ENCODE measurements around the gene TMEM38B.

TMEM38B gene

DNA sequence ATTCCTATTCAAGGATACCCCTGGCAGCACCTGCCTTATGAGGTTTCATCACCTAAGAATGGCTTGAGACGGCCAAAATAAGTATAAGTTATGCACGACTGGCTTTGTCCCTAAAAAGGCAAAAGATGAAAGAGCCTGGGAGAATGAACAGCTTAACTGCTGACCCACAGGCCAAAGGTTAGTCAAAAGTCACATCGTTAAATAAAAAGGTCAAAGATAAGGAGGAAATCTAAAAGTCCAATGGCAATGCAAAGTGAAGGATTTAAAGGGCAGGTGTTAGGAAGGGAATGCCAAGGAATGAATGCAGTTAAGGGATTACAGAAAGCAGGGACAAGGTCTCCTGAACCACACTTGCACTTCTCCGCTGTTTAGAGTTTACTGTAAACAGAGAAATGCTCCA lies 26.5 kb upstream of the TMEM38B start:
- no peak for DNase-seq
- H3K36me3 ChIP-seq (replicated peaks): no peaks in the 10 kb centered on the region
- in situ Hi-C loops (cut with HindIII; ENCODE audit: low pct_ligation_motif_present, low sequenced_read_pairs): no loop called here
- H3K4me3 ChIP-seq (ENCODE audit: low read depth, low read length): no peak overlapping the region
- H3K27me3 ChIP-seq (replicated peaks): no peaks in the 10 kb centered on the region
- no peak overlapping the region for H3K27ac ChIP-seq
- TF ChIP-seq, protein P1, sequence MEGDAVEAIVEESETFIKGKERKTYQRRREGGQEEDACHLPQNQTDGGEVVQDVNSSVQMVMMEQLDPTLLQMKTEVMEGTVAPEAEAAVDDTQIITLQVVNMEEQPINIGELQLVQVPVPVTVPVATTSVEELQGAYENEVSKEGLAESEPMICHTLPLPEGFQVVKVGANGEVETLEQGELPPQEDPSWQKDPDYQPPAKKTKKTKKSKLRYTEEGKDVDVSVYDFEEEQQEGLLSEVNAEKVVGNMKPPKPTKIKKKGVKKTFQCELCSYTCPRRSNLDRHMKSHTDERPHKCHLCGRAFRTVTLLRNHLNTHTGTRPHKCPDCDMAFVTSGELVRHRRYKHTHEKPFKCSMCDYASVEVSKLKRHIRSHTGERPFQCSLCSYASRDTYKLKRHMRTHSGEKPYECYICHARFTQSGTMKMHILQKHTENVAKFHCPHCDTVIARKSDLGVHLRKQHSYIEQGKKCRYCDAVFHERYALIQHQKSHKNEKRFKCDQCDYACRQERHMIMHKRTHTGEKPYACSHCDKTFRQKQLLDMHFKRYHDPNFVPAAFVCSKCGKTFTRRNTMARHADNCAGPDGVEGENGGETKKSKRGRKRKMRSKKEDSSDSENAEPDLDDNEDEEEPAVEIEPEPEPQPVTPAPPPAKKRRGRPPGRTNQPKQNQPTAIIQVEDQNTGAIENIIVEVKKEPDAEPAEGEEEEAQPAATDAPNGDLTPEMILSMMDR (IDR thresholded peaks at IDR 0.05; ENCODE audit: low read depth, low read length, missing control alignments): no peak

DNA sequence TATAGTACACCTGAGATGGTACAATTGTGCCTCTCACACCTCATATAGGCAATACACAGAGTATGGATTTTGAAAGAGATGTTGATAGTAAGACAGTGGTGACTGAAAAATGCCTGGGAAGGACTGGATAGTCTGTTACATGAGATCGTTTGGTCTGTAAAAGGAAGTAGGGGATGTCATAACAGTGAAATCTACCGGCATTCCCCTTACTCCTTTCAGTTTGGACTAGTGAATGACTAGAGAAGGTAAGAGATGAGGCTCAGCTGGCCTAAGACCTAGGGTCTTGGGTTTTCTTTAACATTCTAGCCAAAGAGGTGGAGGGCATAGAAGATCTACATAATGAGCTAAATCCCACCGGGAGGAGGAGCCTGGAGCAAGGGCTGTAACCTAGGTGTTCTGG lies 24.0 kb upstream of the TMEM38B start:
- H3K27ac ChIP-seq: no peak overlapping the region
- TF ChIP-seq, protein P1 (IDR thresholded peaks at IDR 0.05; ENCODE audit: low read depth, low read length, missing control alignments): no peak
- in situ Hi-C loops (cut with HindIII; ENCODE audit: low pct_ligation_motif_present, low sequenced_read_pairs): no loop called here
- H3K4me3 ChIP-seq (ENCODE audit: low read depth, low read length): no peak overlapping the region
- H3K27me3 ChIP-seq (replicated peaks): no peaks in the 10 kb centered on the region
- DNase-seq: no peak
- no peaks in the 10 kb centered on the region for H3K36me3 ChIP-seq (replicated peaks)

DNA sequence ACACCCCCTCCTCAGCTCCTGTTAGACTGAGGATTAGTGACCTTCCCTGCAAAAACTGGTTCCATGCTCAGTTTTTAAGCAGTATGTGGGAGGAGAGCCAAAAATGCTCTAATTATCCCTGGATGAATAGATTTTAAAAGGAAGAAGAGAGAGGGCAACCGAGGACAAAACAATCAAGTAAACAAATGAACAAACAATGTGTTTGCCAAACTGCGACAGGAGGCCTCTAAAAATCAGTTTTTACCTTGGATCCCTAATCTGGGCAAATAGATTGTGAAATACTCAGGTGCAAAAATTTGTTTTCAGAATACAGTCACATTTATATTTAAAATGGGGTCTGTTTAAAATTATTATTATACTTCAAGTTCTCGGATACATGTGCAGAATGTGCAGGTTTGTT lies 23.6 kb upstream of the TMEM38B start:
- Histone ChIP-seq H3K4me3 (ENCODE audit: low read depth, low read length) (no peak overlapping the region), H3K27ac (no peak overlapping the region), H3K27me3 (replicated peaks) (no peaks in the 10 kb centered on the region), H3K36me3 (replicated peaks) (no peaks in the 10 kb centered on the region)
- in situ Hi-C loops (cut with HindIII; ENCODE audit: low pct_ligation_motif_present, low sequenced_read_pairs): no loop called here
- TF ChIP-seq, protein P1 (IDR thresholded peaks at IDR 0.05; ENCODE audit: low read depth, low read length, missing control alignments): no peak
- DNase-seq: no peak

DNA sequence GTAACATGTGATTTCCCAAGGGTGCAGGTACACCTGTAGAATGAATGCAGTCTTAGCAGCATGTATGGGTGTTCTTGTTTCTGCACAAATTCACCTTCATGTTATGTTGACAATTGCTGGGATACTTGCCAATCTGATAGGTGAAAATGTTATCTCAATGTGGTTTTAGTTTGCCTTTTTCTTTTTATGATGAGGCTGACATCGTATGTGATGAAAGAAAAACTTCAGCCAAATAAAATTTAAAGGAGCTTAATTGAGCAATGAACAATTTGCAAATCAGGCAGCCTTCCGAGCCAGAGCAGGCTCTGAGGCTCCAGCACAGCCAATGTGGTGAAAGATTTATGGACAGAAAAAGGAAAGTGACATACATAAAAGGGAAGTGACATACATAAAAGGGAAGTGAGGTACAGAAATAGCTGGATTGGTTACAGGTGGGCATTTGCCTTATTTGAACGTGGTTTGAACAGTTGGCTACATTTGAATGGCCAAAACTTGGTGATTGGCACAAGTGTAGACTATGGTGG lies 21.6 kb upstream of the TMEM38B start:
- no peak overlapping the region for H3K4me3 ChIP-seq (ENCODE audit: low read depth, low read length)
- TF ChIP-seq, protein P1 (IDR thresholded peaks at IDR 0.05; ENCODE audit: low read depth, low read length, missing control alignments): no peak
- no peaks in the 10 kb centered on the region for H3K27me3 ChIP-seq (replicated peaks)
- no peaks in the 10 kb centered on the region for H3K36me3 ChIP-seq (replicated peaks)
- H3K27ac ChIP-seq: no peak overlapping the region
- in situ Hi-C loops (cut with HindIII; ENCODE audit: low pct_ligation_motif_present, low sequenced_read_pairs): no loop called here
- DNase-seq: no peak

DNA sequence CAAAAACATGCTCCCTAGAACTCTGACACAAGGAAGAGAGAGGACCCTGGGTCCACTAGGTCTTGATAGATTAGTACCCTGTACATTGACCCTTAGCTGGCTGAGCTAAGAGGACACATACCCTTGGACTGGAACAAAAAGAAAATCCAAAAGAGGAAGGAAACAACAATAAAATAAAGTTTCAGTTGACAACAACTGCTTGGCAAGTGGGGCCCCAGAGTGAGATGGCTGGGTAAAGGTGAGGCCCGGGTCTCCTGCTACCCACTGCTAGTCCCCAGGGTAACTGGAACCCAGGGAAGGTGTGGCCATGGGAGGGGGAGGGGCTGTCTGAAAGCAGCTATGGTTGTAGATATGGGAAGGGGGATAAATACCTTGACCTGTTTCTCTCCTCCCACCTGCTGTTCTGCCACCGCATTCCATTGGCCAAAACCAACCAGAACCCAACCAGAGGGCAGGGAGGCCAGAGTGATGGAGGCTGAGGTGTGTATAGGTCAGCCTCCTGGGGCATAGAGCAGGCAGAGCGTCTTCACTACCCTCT lies 20.4 kb upstream of the TMEM38B start:
- TF ChIP-seq, protein P1 (IDR thresholded peaks at IDR 0.05; ENCODE audit: low read depth, low read length, missing control alignments): no peak
- in situ Hi-C loops (cut with HindIII; ENCODE audit: low pct_ligation_motif_present, low sequenced_read_pairs): no loop called here
- H3K4me3 ChIP-seq (ENCODE audit: low read depth, low read length): no peak overlapping the region
- H3K27me3 ChIP-seq (replicated peaks): no peaks in the 10 kb centered on the region
- no peaks in the 10 kb centered on the region for H3K36me3 ChIP-seq (replicated peaks)
- no peak for DNase-seq
- no peak overlapping the region for H3K27ac ChIP-seq

DNA sequence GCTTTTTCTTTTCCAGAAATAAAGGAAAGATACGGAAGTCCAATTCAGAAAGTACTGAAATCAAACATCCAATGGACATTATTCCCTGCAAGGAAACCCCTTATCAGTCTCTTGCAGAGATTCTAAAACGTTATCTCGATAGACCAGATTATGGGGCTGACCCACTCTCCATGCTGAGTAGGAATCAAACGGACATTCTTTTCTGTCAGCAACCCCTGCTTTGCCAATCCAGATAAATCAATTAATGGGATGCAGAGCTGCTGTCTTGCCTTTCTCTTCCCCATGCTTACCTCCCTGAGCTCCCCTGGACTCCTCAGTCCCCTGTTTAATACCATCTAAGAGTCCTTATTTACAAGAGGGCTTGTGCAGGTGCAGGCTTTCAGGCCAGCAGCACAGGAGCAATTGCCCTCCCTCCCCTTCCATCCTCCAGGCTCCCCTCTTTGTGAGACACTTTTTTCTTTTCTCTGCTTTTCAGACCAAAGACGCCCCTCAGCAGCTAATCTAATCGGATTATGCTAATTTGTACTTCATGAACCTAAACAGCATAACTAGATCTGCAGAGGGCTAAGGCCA lies 17.9 kb upstream of the TMEM38B start:
- no peak for DNase-seq
- H3K4me3 ChIP-seq (ENCODE audit: low read depth, low read length): no peak overlapping the region
- H3K27me3 ChIP-seq (replicated peaks): no peaks in the 10 kb centered on the region
- H3K36me3 ChIP-seq (replicated peaks): no peaks in the 10 kb centered on the region
- TF ChIP-seq, protein P1 (IDR thresholded peaks at IDR 0.05; ENCODE audit: low read depth, low read length, missing control alignments): no peak
- in situ Hi-C loops (cut with HindIII; ENCODE audit: low pct_ligation_motif_present, low sequenced_read_pairs): no loop called here
- H3K27ac ChIP-seq: no peak overlapping the region

Measured in brain microvascular endothelial cell (primary cell).